GM13976 (cell line): ENCODE data around the gene CLEC2A.

Experiments used
- DNase-seq: peaks from one replicate; pipeline ENCODE4 v3.0.0; 2012; ENCODE audit warnings: low spot score
- in situ Hi-C: fragments of 300-500 bp; cut with MboI; formaldehyde crosslinking; loops from one replicate; pipeline ENCODE4 v1.12.0; 2022; ENCODE audit warnings: low sequenced_read_pairs, mixed read lengths, inconsistent platforms; ENCODE audit not compliant: unreplicated experiment
- TF ChIP-seq, protein P1 (sequence below): IDR thresholded peaks from 2 replicates; pipeline ENCODE4 v1.5.1; 2012; ENCODE audit warnings: borderline replicate concordance, mild to moderate bottlenecking; ENCODE audit not compliant: insufficient read depth; ENCODE audit errors: extremely low read depth, missing control alignments, control extremely low read depth

Gene CLEC2A

DNA sequence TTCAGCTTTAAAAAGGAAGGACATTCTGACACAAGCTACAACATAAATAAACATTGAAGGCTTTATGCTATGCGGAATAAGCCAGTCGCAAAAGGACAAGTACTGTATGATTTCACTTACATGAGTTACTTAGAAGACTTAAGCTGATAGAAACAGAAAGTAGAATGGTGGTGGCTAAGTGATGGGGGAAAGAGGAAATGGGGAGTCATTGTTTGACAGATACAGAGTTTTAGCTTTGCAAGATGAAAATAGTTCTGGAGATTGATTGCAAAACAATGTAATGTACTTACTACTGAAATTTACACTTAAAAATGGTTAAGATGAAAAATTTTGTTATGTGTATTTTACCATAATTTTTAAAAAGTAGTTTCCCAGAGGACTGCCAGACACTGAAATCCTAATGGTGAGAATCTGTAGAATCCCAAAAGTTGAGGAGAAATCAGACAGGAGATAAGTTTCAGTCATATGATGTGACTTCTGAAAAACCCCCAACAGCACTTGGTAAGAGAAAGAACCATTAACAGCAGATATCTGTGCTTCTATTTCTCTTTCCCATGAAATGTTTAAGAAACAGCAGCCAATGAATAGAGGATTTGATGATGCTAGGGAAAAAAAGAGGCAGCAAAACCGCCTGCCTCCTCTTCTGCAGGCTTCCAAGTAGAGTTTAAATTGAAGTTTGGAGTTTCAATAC is 16.6 kb upstream of the CLEC2A start:
- in situ Hi-C loops = no loop called here
- DNase-seq = peak; percentile 62
- TF ChIP-seq, protein P1, sequence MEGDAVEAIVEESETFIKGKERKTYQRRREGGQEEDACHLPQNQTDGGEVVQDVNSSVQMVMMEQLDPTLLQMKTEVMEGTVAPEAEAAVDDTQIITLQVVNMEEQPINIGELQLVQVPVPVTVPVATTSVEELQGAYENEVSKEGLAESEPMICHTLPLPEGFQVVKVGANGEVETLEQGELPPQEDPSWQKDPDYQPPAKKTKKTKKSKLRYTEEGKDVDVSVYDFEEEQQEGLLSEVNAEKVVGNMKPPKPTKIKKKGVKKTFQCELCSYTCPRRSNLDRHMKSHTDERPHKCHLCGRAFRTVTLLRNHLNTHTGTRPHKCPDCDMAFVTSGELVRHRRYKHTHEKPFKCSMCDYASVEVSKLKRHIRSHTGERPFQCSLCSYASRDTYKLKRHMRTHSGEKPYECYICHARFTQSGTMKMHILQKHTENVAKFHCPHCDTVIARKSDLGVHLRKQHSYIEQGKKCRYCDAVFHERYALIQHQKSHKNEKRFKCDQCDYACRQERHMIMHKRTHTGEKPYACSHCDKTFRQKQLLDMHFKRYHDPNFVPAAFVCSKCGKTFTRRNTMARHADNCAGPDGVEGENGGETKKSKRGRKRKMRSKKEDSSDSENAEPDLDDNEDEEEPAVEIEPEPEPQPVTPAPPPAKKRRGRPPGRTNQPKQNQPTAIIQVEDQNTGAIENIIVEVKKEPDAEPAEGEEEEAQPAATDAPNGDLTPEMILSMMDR = no peak

DNA sequence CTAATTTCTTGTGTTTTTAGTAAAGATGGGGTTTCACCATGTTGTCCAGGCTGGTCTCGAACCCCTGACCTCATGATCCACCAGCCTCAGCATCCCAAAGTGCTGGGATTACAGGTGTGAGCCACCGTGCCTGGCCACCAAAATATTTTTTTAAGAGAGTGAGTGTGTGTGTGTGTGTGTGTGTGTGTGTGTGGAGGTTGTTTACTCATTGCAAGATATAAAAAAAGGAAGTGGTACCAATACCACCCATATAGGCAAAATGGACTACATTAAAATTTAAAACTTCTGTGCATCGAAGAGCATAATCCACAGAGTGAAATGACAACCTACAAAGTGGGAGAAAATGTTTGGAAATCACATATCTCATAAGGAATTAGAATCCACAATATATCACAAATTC is 15.5 kb upstream of the CLEC2A start:
- in situ Hi-C loops = no loop called here
- TF ChIP-seq, protein P1 = no peak
- DNase-seq = no peak

DNA sequence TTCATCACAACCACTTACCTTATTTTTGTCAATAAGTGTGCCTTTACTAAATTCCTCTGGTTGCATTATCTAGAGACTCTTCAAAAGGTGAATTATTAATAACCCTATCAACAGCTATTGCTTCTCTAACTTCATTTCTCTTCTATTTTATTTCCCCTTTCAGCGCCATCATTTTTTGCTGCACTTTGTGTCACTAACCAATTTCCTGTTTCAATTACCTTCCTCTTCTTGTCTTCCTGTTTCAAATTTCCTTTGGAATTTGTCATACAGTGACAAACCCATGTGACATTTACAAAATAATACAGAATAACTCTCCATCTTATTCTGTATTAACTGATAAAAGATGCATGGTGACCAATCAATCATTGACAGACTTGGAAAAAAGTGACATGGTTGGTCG is 12.2 kb upstream of the CLEC2A start:
- no peak for DNase-seq
- TF ChIP-seq, protein P1 = no peak
- in situ Hi-C loops = no loop called here

DNA sequence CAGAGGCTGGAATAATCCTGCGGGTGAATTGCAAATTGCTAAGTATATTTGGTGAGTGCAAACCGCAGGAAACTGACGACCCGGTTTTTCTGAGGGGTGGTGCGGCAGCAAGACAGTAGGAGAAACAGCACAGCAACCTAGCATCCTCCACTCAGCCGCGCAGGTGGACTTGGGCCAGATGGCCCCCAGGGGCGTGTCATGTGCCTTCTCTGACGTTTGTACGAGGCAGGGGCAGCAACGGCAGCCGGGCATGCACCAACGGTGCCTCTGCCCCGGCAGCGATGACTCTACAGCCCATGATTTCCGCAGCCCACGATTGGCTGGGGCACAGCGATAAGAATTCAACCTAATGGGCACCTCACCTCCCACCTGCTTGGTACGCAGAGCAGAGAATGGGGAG is 11.1 kb upstream of the CLEC2A start:
- DNase-seq = no peak
- TF ChIP-seq, protein P1 = no peak
- in situ Hi-C loops = no loop called here

DNA sequence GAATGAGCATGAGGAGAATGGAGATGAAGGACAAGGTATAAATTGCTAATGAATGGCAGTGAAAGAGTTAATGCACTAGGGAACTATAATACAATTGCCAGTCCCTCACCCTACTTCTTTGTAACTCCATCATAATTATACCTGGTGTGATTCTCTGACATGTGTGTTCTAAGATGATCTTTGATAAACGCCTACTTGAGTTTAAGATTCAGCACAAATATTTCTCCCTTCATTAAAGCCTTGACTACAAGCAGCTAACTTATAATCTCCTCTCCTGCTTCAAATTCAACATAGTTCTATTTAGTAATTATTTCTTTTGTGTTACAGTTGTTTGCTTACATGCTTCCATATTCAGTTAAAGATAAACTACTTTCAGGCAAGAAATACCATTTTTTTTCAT is 9.7 kb upstream of the CLEC2A start:
- TF ChIP-seq, protein P1 = no peak
- DNase-seq = no peak
- in situ Hi-C loops = no loop called here

DNA sequence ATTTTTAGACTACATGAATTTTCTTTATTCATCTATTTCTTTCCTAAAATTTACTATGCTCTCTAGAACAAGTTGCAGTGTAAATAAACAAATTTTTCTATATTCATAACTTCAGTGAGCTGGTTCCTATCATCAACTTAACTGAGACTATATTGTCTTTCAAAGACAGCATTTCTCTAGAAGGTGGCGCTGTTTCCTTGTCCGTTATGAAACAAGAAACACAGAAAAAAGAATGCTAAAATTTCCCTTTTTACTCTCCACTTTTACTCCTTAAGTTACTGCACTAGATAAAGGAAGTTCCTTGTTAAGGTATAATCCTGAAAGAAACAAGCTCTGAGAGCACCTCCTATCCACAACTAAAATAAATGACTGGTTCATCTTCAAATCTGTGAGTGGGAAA is 8.2 kb upstream of the CLEC2A start:
- no peak for DNase-seq
- in situ Hi-C loops = no loop called here
- TF ChIP-seq, protein P1 = peak; percentile 27

DNA sequence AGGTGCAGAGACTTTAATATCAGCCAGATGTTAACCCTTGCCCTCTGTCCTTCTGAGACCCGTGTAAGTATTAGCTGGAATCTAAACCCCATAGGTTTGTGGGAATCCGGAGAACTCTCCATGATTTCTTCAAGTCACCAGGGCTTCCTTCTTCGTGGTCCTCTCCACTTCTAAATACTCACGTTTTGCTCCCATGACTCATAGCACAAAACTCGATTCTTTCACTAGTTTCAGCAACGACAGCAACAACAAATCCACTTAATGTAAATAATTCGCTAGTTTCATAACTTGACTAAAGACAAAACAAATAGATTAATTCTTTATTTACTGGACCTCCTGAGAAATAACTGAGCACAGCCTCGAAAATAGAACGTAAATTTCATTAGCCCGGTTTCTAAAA is 4.4 kb upstream of the CLEC2A start:
- TF ChIP-seq, protein P1 = no peak
- no peak for DNase-seq
- in situ Hi-C loops = no loop called here
